ENCODE results near the gene NFKB1. TPM values are rescaled to one million over a fixed set of nuclear protein-coding genes. Genes with fewer than 3 reads are reported as not detected.

The NFKB1 gene
- total and polyA plus RNA-seq, 2 experiments from 2014 or later, result 15.5 to 26.6 TPM

- no peak for TF ChIP-seq CTCF (IDR thresholded peaks at IDR 0.05; ENCODE audit: low read depth, low read length)
- DNase-seq (ENCODE audit: low read depth in 1 of 2, low spot score in 1 of 2), result no peak
- Histone ChIP-seq H3K27me3 (no peaks in the 10 kb centered on the region), H3K4me1 (ENCODE audit: low read depth) (peaks cover 4% of the 10 kb centered on the region), H3K9me3 (ENCODE audit: low read depth) (no peaks in the 10 kb centered on the region), H3K27ac (no peak overlapping the region), H3K36me3 (peaks cover 11% of the 10 kb centered on the region), H3K4me3 (no peak overlapping the region)
Measured at GRCh38 chr4:102631616-102632015, 130.5 kb downstream of the NFKB1 start.

DNA sequence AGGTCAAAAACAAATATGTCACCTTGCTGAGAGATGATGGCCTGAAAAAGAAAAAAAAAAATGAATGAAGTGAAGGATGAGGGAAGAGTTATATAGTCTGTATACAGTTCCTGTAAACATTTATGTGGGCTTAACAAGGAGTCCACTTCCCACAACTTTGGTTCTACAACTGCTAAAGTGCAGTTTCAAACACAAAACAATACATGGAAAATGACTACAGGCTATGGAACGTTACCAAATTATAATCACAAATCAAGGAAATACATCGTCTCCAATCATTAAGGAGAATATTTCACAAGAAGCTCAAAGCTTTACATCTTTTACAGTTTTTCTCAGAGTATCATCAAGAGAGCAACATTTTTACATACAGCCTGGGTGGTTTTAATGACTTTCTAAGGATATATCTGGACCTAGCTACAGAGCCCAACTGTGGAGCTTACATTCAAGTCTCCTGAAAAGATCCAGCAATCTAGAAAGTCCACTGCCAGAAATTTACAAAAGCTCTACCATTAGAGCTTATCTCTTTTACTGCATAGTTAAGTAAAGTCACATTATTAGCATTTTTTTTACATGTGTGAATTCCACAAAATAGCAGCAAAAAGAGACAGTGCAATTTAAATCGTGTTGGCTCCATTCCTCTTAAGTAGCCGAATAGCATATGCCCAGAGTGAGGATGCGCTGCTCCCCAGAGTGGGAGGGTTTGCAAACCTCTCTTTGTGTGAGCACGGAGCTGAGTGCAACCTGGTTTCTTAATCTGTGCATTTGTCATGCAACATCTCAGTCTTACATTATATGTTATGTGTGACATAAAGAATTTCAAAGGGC, 131.3 kb downstream of the NFKB1 start:
- Histone ChIP-seq H3K4me3 (no peak overlapping the region), H3K4me1 (ENCODE audit: low read depth) (peaks cover 4% of the 10 kb centered on the region), H3K9me3 (ENCODE audit: low read depth) (no peaks in the 10 kb centered on the region), H3K27me3 (no peaks in the 10 kb centered on the region), H3K27ac (no peak overlapping the region), H3K36me3 (peaks cover 11% of the 10 kb centered on the region)
- no peak for DNase-seq (ENCODE audit: low read depth in 1 of 2, low spot score in 1 of 2)
- TF ChIP-seq CTCF (IDR thresholded peaks at IDR 0.05; ENCODE audit: low read depth, low read length), result no peak

DNA sequence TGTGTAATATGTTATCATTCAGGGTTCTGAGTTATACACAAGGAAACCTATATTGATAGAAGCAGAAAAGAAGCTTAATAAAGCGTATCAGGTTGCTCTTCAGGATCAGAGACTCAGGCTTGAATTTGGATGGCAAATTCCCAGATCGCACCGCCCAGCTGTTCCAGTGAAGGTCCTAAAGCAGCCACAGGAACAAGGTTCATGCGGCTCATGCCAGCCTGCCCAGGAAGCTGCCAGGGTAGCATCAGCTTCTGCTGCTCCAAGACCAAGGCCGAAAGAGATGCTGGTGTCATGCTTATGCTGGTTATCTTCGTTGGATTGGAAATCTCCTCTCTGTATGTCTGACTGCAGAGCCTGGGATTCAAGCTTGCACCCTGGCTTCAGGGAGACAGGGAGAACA, 131.9 kb downstream of the NFKB1 start:
- no peak overlapping the region for H3K27ac ChIP-seq
- no peak for DNase-seq (ENCODE audit: low read depth in 1 of 2, low spot score in 1 of 2)
- H3K9me3 ChIP-seq (ENCODE audit: low read depth), result no peaks in the 10 kb centered on the region
- H3K4me1 ChIP-seq (ENCODE audit: low read depth), result peaks cover 4% of the 10 kb centered on the region
- peaks cover 11% of the 10 kb centered on the region for H3K36me3 ChIP-seq
- no peaks in the 10 kb centered on the region for H3K27me3 ChIP-seq
- TF ChIP-seq CTCF (IDR thresholded peaks at IDR 0.05; ENCODE audit: low read depth, low read length), result no peak
- no peak overlapping the region for H3K4me3 ChIP-seq

DNA sequence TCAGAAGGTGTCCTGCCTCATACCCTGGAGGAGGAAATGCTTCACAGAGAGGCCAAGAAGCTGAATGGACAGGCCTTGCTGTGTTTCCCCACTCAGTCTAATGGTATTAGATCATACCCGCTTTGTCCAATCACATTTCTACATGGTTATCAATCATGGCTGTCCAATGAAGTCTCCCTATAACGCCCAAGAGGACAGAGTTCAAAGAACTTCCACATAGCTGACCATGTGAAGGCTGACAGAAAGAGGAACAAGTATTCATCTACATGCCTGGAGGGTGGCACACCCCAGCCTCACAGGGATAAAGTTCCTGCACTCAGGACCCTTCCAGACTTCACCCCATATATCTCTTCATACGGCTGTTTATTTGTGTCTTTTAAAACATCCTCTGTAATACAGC, 136.2 kb downstream of the NFKB1 start:
- Histone ChIP-seq H3K36me3 (peaks cover 22% of the 10 kb centered on the region), H3K4me1 (ENCODE audit: low read depth) (no peaks in the 10 kb centered on the region), H3K4me3 (no peak overlapping the region), H3K27me3 (no peaks in the 10 kb centered on the region), H3K9me3 (ENCODE audit: low read depth) (no peaks in the 10 kb centered on the region), H3K27ac (no peak overlapping the region)
- no peak for TF ChIP-seq CTCF (IDR thresholded peaks at IDR 0.05; ENCODE audit: low read depth, low read length)
- no peak for DNase-seq (ENCODE audit: low read depth in 1 of 2, low spot score in 1 of 2)

- no peaks in the 10 kb centered on the region for H3K4me1 ChIP-seq (ENCODE audit: low read depth)
- peak in 1 of 2 donors; percentile 22 for DNase-seq (ENCODE audit: low read depth in 1 of 2, low spot score in 1 of 2)
- no peaks in the 10 kb centered on the region for H3K27me3 ChIP-seq
- no peaks in the 10 kb centered on the region for H3K9me3 ChIP-seq (ENCODE audit: low read depth)
- no peak overlapping the region for H3K4me3 ChIP-seq
- no peak overlapping the region for H3K27ac ChIP-seq
- no peak for TF ChIP-seq CTCF (IDR thresholded peaks at IDR 0.05; ENCODE audit: low read depth, low read length)
- H3K36me3 ChIP-seq, result peaks cover 19% of the 10 kb centered on the region
Measured at GRCh38 chr4:102638621-102639020, 137.5 kb downstream of the NFKB1 start.
